Uterus (tissue), 4 donors: ENCODE results near the gene RNGTT. TPM values are rescaled to one million over a fixed set of nuclear protein-coding genes. Genes with fewer than 3 reads are reported as not detected.

Experiments
- DNase-seq, 2 donors: peaks; one replicate each; pipeline ENCODE4 v3.0.0-alpha.2; 2019 to 2020
- H3K27ac ChIP-seq, 2 donors: fragments of 200-600 bp; sonication (generic); 1 replicate in 1 of 2; 2 replicates in 1 of 2; pipeline ENCODE4 v1.5.1; 2016 to 2018
- H3K27me3 ChIP-seq, 2 donors: fragments of 200-600 bp; sonication (generic); one replicate each; pipeline ENCODE4 v1.5.1; 2018 to 2019; ENCODE audit warnings: control low read depth in 1 of 2
- H3K36me3 ChIP-seq, 2 donors: fragments of 200-600 bp; sonication (generic); one replicate each; pipeline ENCODE4 v1.5.1; 2019; ENCODE audit warnings: control low read depth in 1 of 2
- H3K4me1 ChIP-seq, 2 donors: fragments of 200-600 bp; sonication (generic); one replicate each; pipeline ENCODE4 v1.5.1; 2018 to 2019; ENCODE audit warnings: control low read depth in 1 of 2
- H3K4me3 ChIP-seq, 2 donors: fragments of 200-600 bp; sonication (generic); 1 replicate in 1 of 2; 2 replicates in 1 of 2; pipeline ENCODE4 v1.5.1; 2018 to 2019; ENCODE audit warnings: mild to moderate bottlenecking in 1 of 2
- H3K9me3 ChIP-seq, 2 donors: fragments of 200-600 bp; sonication (generic); one replicate each; pipeline ENCODE4 v1.5.1; 2019; ENCODE audit warnings: control low read depth in 1 of 2
- POLR2A ChIP-seq, 2 donors: fragments of 450-650 bp; IDR thresholded peaks; one replicate each; pipeline ENCODE4 v1.6.1; 2016; ENCODE audit warnings: antibody characterized with exemption in 2 of 2, mild to moderate bottlenecking in 1 of 2, moderate library complexity in 1 of 2
- intact Hi-C: fragments of 100-400 bp; cut with DNase I; formaldehyde crosslinking; loops from one replicate; pipeline ENCODE4 v1.15.1; 2023; ENCODE audit warnings: low total_unique reads
- total RNA-seq, 4 donors: library from RNA; depleted of rRNA in 3 of 4; stranded (reverse); fragments of >200 nt in 3 of 4; gene quantifications; one replicate each; pipeline versions ENCODE4 v1.1.0 to v1.2.4, GENCODE V29; 2014 to 2023
- TF ChIP-seq, protein P1 (sequence below), 4 experiments: fragments of 200-600 bp in 2 of 4; fragments of 450-650 bp in 2 of 4; sonication (generic) in 2 of 4; IDR thresholded peaks; one replicate each; pipeline ENCODE4 v1.5.1; 2016 to 2019; ENCODE audit warnings: antibody characterized with exemption in 4 of 4, mild to moderate bottlenecking in 2 of 4, moderate library complexity in 1 of 4
- donor health status: DM: yes; HTN: yes; CAD: no.

RNGTT gene
- total RNA-seq, 4 donors from 2014 or later, result 7.4 to 45.7 (median 16.1) TPM

- TF ChIP-seq, protein P1, sequence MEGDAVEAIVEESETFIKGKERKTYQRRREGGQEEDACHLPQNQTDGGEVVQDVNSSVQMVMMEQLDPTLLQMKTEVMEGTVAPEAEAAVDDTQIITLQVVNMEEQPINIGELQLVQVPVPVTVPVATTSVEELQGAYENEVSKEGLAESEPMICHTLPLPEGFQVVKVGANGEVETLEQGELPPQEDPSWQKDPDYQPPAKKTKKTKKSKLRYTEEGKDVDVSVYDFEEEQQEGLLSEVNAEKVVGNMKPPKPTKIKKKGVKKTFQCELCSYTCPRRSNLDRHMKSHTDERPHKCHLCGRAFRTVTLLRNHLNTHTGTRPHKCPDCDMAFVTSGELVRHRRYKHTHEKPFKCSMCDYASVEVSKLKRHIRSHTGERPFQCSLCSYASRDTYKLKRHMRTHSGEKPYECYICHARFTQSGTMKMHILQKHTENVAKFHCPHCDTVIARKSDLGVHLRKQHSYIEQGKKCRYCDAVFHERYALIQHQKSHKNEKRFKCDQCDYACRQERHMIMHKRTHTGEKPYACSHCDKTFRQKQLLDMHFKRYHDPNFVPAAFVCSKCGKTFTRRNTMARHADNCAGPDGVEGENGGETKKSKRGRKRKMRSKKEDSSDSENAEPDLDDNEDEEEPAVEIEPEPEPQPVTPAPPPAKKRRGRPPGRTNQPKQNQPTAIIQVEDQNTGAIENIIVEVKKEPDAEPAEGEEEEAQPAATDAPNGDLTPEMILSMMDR (IDR thresholded peaks at IDR 0.05), result no peak
- TF ChIP-seq POLR2A (IDR thresholded peaks at IDR 0.05), result no peak
- no peaks in the 10 kb centered on the region for H3K9me3 ChIP-seq
- intact Hi-C loops, result no loop called here
These were observed 282.8 kb downstream of the RNGTT start for GRCh38 chr6:88680654-88681053.

GRCh38 chr6:88679841-88680240 lies 283.6 kb downstream of the RNGTT start:
- Histone ChIP-seq H3K36me3 (no peaks in the 10 kb centered on the region), H3K27ac (no peak overlapping the region), H3K4me3 (no peak overlapping the region), H3K9me3 (no peaks in the 10 kb centered on the region), H3K27me3 (no peaks in the 10 kb centered on the region), H3K4me1 (no peaks in the 10 kb centered on the region)
- no peak for TF ChIP-seq POLR2A (IDR thresholded peaks at IDR 0.05)
- TF ChIP-seq, protein P1 (IDR thresholded peaks at IDR 0.05), result no peak
- no peak for DNase-seq
- intact Hi-C loops, result no loop called here

More at GRCh38 chr6:88680654-88681053, 282.8 kb downstream of the RNGTT start:
- no peak for DNase-seq
- no peaks in the 10 kb centered on the region for H3K36me3 ChIP-seq
- H3K4me3 ChIP-seq, result no peak overlapping the region
- H3K27me3 ChIP-seq, result no peaks in the 10 kb centered on the region
- H3K27ac ChIP-seq, result no peak overlapping the region
- H3K4me1 ChIP-seq, result no peaks in the 10 kb centered on the region

DNA sequence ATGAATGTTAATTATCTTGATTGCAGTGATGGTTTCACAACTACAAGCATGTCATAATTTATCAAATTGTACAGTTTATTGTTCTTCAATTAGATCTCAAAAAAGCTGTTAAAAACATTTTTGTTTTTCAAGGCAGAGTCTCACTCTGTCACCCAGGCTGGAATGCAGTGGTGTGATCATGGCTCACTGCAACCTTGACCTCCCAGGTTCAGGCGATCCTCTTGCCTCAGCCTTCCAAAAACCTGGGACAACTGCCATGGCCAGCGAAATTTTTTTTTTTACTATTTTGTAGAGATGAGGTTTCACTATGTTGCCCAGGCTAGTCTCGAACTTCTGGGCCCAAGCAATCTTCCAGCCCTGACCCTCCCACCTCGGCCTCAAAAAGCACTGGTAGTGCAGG lies 286.1 kb downstream of the RNGTT start:
- no peak for DNase-seq

DNA sequence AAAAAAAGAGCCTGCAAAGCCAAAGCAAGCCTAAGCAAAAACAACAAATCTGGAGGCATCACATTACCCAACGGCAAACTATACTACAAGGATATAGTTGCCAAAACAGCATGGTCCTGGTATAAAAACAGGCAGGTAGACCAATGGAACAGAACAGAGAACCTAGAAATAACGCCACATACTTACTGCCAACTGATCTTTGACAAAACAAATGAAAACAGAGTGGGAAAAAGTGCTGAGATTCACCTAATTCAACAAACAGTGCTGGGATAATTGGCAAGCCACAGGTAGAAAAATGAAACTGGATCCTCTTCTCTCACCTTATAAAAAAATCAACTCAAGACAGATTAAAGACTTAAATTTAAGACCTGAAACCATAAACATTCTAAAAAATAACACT lies 291.8 kb downstream of the RNGTT start:
- TF ChIP-seq POLR2A (IDR thresholded peaks at IDR 0.05), result no peak
- TF ChIP-seq, protein P1 (IDR thresholded peaks at IDR 0.05), result no peak
- Histone ChIP-seq H3K4me1 (no peaks in the 10 kb centered on the region), H3K27ac (no peak overlapping the region), H3K36me3 (no peaks in the 10 kb centered on the region), H3K4me3 (no peak overlapping the region), H3K9me3 (peaks cover 0 to 18% of the 10 kb centered on the region in 2 donors), H3K27me3 (no peaks in the 10 kb centered on the region)
- intact Hi-C loops, result no loop called here
- no peak for DNase-seq

More for the DNA sequence above, 286.1 kb downstream of the RNGTT start:
- Histone ChIP-seq H3K9me3 (no peaks in the 10 kb centered on the region), H3K36me3 (no peaks in the 10 kb centered on the region), H3K4me3 (no peak overlapping the region), H3K4me1 (no peaks in the 10 kb centered on the region), H3K27me3 (no peaks in the 10 kb centered on the region), H3K27ac (no peak overlapping the region)
- intact Hi-C loops, result no loop called here
- TF ChIP-seq, protein P1 (IDR thresholded peaks at IDR 0.05), result no peak
- TF ChIP-seq POLR2A (IDR thresholded peaks at IDR 0.05), result no peak

DNA sequence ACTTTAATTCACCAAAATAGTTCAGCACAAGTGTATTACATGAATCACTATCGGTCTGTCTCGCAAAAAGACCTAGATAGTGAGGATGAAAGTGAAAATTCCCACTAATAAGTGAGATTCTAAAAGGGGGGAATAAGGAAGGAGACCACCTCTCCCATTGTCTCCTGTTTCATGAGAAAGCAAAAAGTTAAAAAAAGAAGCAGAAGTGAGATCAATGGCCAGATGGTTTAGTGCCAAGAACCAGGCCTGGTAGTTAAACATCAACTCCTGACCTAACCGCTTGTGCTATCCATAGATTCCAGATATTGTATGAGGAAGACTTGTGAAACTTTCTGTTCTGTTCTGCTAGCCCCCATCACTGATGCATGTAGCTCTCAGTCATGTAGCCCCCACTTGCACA lies 293.0 kb downstream of the RNGTT start:
- DNase-seq, result no peak
- intact Hi-C loops, result no loop called here
- Histone ChIP-seq H3K4me1 (no peaks in the 10 kb centered on the region), H3K27ac (no peak overlapping the region), H3K27me3 (no peaks in the 10 kb centered on the region), H3K9me3 (peaks cover 0 to 18% of the 10 kb centered on the region in 2 donors), H3K36me3 (no peaks in the 10 kb centered on the region), H3K4me3 (no peak overlapping the region)
- TF ChIP-seq POLR2A (IDR thresholded peaks at IDR 0.05), result no peak
- TF ChIP-seq, protein P1 (IDR thresholded peaks at IDR 0.05), result no peak
